Renal cortex interstitium (tissue), 11 donors: ENCODE results near the gene NUAK2. TPM values are rescaled to one million over a fixed set of nuclear protein-coding genes. Genes with fewer than 3 reads are reported as not detected.
"Not testable (repeated sequence)": the region's sequence is repeated elsewhere in the genome, so short reads cannot be mapped to it uniquely, and the experiment has no call there.

Experiments used
- DNase-seq, 11 donors: peaks; one replicate each; pipeline ENCODE4 v3.0.0-alpha.2; 2013; ENCODE audit warnings: low read depth in 9 of 11, low spot score in 4 of 11; ENCODE audit errors: extremely low read depth in 1 of 11
- polyA plus RNA-seq, 3 donors: library from polyadenylated mRNA; unstranded; fragments of 120-200 nt; gene quantifications; one replicate each; pipeline ENCODE4 v1.2.1, GENCODE V29; 2013; ENCODE audit not compliant: insufficient read length in 3 of 3

NUAK2 gene
- polyA plus RNA-seq, 3 donors, result 8.0 to 14.9 (median 8.6) TPM

- no peak for DNase-seq
Observed at GRCh38 chr1:205285381-205286101, 36.0 kb downstream of the NUAK2 start.

GRCh38 chr1:205284420-205285144, 37.0 kb downstream of the NUAK2 start:
- DNase-seq, result no peak

- DNase-seq, result no peak
Observed at GRCh38 chr1:205283270-205284147, 38.0 kb downstream of the NUAK2 start.

DNA sequence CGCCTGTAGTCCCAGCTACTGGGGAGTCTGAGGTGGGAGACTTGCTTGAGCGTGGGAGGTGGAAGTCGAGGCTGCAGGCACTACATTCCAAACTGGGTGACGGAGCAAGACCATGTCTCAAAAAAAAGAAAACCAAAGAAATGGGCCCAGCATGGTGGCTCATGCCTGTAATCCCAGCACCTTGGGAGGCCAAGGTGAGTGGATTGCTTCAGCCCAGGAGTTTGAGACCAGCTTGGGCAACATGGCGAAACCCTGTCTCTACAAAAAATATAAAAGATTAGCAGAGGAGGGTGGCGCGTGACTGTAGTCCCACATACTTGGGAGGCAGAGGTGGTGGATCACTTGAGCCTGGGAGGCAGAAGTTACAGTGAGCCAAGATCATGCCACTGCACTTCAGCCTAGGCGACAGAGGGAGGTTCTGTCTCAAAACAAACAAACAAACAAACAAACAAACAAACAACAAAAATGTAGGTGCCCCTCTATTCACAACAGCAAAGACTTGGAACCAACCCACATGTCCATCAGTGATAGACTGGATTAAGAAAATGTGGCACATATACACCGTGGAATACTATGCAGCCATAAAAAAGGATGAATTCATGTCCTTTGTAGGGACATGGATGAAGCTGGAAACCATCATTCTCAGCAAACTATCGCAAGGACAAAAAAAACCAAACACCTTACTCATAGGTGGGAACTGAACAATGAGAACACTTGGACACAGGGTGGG, 40.7 kb downstream of the NUAK2 start:
- not testable (repeated sequence) for DNase-seq

DNA sequence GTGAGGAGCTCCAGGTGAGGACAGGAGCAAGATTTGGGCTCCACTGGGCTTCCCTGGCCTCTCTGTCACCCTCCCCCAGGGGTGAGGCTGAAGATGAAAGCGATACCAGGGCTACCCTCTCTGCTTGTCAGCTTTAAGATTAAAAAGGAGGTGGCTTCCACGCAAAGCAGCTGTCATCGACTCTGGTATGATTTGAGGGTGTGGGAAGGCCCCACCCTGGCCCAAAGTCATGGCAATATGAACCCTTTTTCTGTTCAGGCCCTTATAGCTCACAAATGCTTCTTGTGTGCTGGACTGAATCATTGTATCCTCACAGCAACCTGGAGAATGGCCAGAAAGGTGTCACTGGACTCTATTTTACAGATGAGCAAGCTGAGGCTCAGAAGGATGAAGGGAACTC, 41.6 kb downstream of the NUAK2 start:
- no peak for DNase-seq

GRCh38 chr1:205276689-205277065, 44.9 kb downstream of the NUAK2 start:
- DNase-seq, result no peak

- DNase-seq, result no peak
Observed at GRCh38 chr1:205275916-205276688, 45.4 kb downstream of the NUAK2 start.

DNA sequence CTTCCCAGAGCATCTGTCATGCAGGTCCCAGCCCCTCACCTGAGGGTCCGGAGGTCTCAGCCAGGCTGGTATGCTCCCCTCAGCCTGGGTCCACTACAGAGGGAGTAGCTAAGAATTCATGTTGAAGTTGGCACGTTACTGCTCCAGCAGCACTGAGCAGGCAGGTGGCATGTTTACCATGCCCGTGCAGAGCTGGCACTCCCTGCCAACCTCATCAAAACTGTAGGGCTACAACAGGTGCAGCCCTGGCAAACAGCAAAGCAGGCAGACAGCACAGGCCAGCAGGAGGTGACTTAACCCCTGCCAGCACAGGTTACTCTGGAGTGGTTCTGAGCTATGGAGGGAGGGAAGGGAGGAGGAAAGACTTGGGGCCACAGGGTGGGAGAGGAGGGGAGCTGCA, 46.4 kb downstream of the NUAK2 start:
- DNase-seq, result no peak

DNA sequence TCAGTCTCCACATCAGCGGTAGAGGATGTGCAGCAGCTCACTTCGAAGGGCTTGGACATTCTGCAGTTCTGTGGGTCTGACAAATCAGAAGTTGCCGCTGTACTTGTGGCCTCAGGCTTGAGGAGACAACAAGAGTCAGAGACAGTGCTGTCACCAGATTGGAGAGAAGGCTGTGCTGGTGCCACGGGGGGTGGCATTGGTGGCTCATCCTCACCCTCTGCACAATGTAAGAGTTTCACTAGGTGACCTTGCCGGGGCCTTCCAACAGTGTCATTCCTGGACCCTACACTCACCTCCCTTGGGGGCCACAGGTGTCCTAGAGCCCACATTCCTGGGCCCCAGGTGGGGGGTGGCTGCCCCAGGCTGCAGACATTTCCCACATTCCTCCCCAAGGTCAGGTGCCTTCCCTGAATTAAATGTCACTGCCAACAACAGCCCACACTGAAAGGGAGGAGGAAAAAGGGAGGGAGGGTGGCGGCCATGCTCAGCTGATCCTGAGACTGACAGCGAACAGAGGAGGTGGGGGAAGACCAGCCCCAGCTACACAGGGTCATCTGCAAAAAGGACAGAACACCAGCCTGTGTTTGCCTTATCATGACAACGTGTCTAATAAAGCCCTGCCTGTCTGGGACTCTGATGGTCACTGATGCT, 47.4 kb downstream of the NUAK2 start:
- peak in 3 of 11 donors; percentile 51 to 57 (median 57) for DNase-seq

DNA sequence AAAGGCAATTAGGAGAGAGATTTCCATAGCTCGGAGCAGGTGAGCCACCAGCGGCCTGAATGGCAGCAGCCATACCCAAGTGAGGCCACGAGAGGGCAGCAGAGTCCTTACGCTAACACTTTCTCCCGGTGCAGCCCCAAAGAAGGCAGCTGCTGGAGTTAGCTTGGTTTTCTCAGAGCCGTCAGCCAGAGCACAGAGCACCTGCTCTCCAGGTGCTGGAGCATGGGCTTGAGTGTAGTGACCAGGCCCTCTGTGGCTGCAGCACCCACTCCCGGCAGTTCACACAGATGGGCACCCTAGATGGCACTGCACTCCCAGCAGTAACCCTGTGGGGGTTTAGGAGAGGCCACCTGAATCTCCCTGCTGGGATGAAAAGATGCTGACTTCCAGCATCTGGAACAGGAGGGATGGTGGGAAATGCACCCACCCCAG, 48.0 kb downstream of the NUAK2 start:
- peak in 9 of 11 donors; percentile 63 to 80 (median 73) for DNase-seq

- DNase-seq, result no peak
Observed at GRCh38 chr1:205272536-205272935, 49.0 kb downstream of the NUAK2 start.

- DNase-seq, result no peak
Observed at GRCh38 chr1:205271745-205272144, 49.8 kb downstream of the NUAK2 start.

DNA sequence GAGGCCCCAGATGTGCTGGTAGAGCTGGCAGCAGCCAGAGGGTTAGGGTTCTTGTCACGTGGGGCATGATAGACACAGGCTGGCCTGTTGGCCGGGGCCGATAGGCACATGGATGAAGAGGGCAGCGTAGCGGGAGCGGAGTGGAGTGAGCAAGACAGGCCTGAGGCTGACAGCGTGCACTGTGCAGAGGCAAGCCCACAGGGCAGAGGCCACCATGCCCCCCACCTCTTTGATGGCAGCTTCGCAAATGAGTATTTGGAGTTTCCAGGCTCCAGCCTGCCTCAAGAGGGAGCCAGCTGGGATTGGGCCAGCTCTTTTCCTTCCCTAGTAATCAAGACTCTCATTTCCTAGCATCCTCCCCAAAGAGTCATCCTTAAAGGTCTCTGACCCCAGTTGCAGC, 50.3 kb downstream of the NUAK2 start:
- no peak for DNase-seq

- DNase-seq, result no peak
Observed at GRCh38 chr1:205270764-205271163, 50.8 kb downstream of the NUAK2 start.

DNA sequence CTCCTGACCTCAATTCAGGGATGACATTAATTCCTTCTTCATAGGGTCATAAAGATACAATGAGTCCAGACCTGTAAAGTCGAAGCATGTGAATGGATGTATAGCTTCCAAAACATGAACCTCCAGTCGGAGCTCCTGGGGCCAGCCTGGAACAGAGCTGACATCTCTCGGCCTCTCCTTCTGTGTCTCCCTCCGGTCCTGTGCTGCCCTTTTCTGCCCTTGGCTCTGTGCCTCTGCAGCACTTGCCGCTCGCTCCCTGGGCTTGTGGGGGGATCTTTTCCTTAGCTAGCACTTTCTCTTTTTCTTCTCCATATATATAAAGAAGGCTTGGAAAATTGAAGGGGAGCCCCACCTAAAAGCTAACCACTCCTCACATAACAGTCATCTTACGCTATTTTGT, 51.3 kb downstream of the NUAK2 start:
- no peak for DNase-seq

DNA sequence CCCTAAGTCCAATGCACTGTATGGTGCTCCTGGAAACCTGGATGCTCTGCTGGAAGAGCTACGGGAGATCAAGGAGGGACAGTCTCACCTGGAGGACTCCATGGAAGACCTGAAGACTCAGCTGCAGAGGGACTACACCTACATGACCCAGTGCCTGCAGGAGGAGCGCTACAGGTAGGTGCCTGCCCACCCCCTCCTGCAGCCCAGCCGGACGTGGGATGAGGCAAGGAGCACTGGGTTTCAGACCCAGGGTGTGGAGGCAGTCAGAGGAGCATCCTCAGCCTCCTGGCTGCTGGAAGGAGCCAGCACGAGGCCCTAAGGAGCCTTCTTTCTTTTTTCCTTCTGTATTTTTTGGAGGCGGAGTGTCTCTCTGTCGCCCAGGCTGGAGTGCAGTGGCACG, 51.8 kb downstream of the NUAK2 start:
- no peak for DNase-seq

DNA sequence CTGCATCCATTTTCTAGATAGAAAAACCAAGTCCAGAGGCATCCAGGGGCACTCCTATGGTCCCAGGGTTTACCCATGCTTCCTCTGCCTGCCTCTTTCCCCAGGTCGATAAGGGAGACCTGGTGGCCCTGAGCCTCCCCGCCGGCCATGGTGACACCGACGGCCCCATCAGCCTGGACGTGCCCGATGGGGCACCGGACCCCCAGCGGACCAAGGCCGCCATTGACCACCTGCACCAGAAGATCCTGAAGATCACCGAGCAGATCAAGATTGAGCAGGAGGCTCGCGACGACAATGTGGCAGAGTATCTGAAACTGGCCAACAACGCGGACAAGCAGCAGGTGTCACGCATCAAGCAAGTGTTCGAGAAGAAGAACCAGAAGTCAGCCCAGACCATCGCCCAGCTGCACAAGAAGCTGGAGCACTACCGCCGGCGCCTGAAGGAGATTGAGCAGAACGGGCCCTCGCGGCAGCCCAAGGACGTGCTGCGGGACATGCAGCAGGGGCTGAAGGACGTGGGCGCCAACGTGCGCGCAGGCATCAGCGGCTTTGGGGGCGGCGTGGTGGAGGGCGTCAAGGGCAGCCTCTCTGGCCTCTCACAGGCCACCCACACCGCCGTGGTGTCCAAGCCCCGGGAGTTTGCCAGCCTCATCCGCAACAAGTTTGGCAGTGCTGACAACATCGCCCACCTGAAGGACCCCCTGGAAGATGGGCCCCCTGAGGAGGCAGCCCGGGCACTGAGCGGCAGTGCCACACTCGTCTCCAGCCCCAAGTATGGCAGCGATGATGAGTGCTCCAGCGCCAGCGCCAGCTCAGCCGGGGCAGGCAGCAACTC, 52.5 kb downstream of the NUAK2 start:
- DNase-seq, result no peak
